Glutamatergic neuron (in vitro differentiated cells): ENCODE measurements around the gene PASK. TPM values are rescaled to one million over a fixed set of nuclear protein-coding genes. Genes with fewer than 3 reads are reported as not detected.

ENCODE experiments used
- DNase-seq: peaks from one replicate; pipeline ENCODE4 v3.0.0; 2022
- H3K27ac Mint-ChIP-seq: one replicate; pipeline ENCODE4 v1.8.0; 2020; ENCODE audit warnings: mild to moderate bottlenecking, mixed read lengths, inconsistent platforms; ENCODE audit not compliant: unreplicated experiment
- H3K27me3 Mint-ChIP-seq: one replicate; pipeline ENCODE4 v1.8.0; 2020; ENCODE audit warnings: mild to moderate bottlenecking, moderate library complexity, mixed read lengths, inconsistent platforms; ENCODE audit not compliant: unreplicated experiment
- H3K36me3 Mint-ChIP-seq: one replicate; pipeline ENCODE4 v1.8.0; 2020; ENCODE audit warnings: mild to moderate bottlenecking, mixed read lengths, inconsistent platforms; ENCODE audit not compliant: unreplicated experiment
- H3K4me1 Mint-ChIP-seq: one replicate; pipeline ENCODE4 v1.8.0; 2020; ENCODE audit warnings: mild to moderate bottlenecking, low read depth, mixed read lengths, inconsistent platforms; ENCODE audit not compliant: unreplicated experiment
- H3K4me3 Mint-ChIP-seq: one replicate; pipeline ENCODE4 v1.8.0; 2020; ENCODE audit warnings: mild to moderate bottlenecking, mixed read lengths, inconsistent platforms; ENCODE audit not compliant: unreplicated experiment
- H3K9me3 Mint-ChIP-seq: one replicate; pipeline ENCODE4 v1.8.0; 2020; ENCODE audit warnings: mild to moderate bottlenecking, moderate library complexity, mixed read lengths, inconsistent platforms; ENCODE audit not compliant: unreplicated experiment
- total RNA-seq: library from RNA; stranded (reverse); fragmentation: NEBNext Ultra II Directional; extraction: Animal tissue kit (Norgen Biotek cat#: 25700); gene quantifications from one replicate; pipeline ENCODE4 v1.2.1, GENCODE V29; 2021; ENCODE audit not compliant: unreplicated experiment
- TF ChIP-seq, protein P1 (sequence below): fragments of 200-600 bp; sonication (generic); IDR thresholded peaks from one replicate; pipeline ENCODE4 v1.5.0; 2021; ENCODE audit not compliant: partially characterized antibody, unreplicated experiment

Gene PASK
- total RNA-seq, 1 donor from 2014 or later, result 24.4 TPM

DNA sequence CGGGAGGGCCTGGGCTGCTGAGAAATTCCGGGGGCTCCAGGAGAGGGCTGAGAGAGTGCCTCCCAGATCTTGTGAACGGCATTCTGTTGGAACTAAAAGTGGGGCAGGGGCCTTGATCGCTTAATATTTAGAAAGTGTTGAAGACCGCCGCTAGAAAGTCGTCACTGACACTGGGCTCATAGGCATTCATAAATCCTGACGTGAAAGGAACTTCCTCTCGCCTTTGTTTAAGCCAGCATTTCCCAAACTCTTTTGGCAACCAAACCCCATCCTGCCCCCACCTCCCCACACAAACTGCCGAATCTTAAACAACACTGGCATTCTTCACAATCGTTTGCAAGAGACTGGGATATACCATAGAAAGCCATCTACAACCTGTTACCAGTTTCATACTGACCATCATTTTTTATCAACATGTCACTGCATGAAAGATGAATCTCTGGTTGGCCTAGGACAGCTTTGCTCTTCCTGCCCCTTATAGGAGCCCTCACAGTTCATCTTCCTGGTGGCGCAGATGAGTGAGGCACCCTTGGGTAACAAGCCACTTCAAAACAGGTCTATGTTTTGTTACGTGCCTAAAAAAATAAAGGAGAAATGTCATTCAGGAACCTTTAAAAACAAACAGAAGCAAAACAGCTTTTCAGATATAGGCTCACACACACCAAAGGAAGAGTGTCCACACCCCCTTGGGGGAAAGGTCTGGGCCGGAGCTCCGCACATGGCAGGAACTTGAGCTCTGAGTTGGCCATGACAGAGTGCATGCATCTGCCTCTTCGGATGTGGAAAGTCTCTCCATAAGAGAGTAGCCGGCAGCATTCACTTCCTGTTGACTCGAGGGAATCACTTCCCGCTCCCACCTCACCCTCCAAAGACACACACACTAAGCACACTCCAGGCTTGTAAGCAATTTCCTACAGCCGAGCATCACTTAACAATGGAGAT is 60.2 kb downstream of the PASK start:
- TF ChIP-seq, protein P1, sequence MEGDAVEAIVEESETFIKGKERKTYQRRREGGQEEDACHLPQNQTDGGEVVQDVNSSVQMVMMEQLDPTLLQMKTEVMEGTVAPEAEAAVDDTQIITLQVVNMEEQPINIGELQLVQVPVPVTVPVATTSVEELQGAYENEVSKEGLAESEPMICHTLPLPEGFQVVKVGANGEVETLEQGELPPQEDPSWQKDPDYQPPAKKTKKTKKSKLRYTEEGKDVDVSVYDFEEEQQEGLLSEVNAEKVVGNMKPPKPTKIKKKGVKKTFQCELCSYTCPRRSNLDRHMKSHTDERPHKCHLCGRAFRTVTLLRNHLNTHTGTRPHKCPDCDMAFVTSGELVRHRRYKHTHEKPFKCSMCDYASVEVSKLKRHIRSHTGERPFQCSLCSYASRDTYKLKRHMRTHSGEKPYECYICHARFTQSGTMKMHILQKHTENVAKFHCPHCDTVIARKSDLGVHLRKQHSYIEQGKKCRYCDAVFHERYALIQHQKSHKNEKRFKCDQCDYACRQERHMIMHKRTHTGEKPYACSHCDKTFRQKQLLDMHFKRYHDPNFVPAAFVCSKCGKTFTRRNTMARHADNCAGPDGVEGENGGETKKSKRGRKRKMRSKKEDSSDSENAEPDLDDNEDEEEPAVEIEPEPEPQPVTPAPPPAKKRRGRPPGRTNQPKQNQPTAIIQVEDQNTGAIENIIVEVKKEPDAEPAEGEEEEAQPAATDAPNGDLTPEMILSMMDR, result no peak
- peaks cover 4% of the 10 kb centered on the region for H3K27me3 Mint-ChIP-seq
- H3K9me3 Mint-ChIP-seq, result peaks cover 9% of the 10 kb centered on the region
- H3K4me1 Mint-ChIP-seq, result peaks cover 25% of the 10 kb centered on the region
- H3K4me3 Mint-ChIP-seq, result no peak overlapping the region
- H3K27ac Mint-ChIP-seq, result no peak overlapping the region
- peaks cover 22% of the 10 kb centered on the region for H3K36me3 Mint-ChIP-seq
- no peak for DNase-seq

DNA sequence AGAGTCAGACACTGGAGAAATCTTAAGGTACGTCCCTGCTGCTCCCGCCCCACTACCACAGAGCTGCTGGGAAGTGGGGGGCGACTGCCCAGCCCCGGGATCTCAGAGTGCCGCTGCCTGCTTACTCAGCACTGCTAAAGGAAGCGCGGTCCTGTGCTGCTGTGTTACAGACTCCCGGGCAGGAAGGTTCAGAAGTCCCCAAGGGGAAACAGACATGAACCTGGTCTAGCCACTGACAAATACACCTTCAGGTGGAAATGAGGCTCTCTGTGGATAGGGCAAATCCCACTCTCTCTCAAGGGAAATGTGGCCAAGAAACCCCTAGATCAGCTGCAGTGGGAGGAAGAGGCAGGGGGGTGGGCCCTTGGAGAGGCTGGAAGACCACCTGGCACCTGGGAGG is 60.9 kb downstream of the PASK start:
- Mint-ChIP-seq H3K27me3 (peaks cover 4% of the 10 kb centered on the region), H3K9me3 (peaks cover 9% of the 10 kb centered on the region), H3K27ac (no peak overlapping the region), H3K36me3 (peaks cover 22% of the 10 kb centered on the region), H3K4me3 (no peak overlapping the region), H3K4me1 (peaks cover 25% of the 10 kb centered on the region)
- DNase-seq, result no peak
- TF ChIP-seq, protein P1, result no peak

DNA sequence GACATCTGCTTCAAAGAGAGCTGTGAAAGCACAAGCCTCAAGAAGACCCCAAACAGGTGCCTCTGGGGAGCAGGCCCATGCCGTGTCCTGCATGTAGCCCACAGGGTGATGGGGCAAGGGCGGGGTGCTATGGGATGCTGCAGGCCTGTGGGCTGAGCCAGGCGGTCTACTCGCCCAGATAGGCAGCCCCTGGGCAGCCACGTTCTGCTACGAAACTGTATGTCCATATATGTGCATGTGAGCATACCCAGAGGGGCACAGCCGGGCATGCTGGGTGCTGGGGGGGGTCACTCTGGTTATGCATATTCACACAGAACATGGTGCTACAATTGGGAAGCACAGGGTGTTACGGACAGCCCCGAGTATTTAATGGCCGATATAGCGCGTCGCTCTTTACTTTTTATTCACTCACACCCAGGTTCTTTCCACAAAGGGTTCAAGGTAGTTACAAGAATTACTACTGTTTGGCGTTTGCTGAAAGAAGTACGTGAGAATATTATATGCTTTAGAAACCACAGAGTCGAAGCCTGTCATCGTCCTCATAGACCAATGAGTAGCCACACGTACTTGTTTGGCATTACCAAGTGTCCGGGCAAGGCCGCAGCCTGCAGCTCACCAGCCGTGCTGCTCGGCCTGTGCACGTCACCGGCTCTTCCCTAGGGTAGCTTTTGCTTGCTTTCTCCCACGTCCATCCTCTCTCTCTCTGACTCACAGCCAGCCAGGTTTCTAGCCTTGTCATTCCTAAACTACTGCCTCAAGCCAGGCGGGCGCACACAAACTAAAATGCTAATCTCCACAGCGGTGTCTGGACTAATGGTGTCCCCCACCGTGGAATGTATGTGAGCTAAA is 61.6 kb downstream of the PASK start:
- Mint-ChIP-seq H3K27ac (no peak overlapping the region), H3K36me3 (peaks cover 22% of the 10 kb centered on the region), H3K27me3 (peaks cover 4% of the 10 kb centered on the region), H3K4me3 (no peak overlapping the region), H3K4me1 (peaks cover 26% of the 10 kb centered on the region), H3K9me3 (peaks cover 13% of the 10 kb centered on the region)
- TF ChIP-seq, protein P1, result no peak
- no peak for DNase-seq

DNA sequence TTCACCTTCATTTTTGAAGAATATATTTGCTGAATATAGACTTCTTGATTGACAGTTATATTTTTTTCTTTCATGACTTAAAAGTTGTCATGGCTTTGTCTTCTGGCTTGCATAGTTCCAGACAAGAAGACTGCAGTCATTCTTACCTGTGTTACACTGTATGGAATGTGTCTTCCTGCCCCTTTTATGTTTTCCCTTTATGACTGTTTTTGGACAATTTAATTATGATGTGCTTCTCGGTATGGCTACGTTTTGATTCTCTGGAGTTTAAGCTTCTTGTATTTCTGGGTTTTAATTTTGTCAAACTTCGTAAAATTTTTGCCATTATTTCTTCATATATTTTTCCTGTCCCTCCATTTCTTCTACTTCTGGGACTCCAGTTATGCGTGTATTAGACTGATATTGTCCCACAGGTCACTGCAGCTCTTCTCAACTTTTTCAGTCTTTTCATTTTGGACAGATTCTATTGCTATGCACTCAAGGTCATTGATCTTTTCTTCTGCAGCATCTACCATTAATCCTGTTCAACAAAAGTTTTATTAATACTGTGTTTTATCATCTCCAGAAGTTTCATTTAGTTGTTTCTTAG is 64.3 kb downstream of the PASK start:
- no peak overlapping the region for H3K4me3 Mint-ChIP-seq
- peaks cover 7% of the 10 kb centered on the region for H3K9me3 Mint-ChIP-seq
- peaks cover 22% of the 10 kb centered on the region for H3K36me3 Mint-ChIP-seq
- H3K27ac Mint-ChIP-seq, result no peak overlapping the region
- peaks cover 6% of the 10 kb centered on the region for H3K27me3 Mint-ChIP-seq
- peaks cover 12% of the 10 kb centered on the region for H3K4me1 Mint-ChIP-seq
- TF ChIP-seq, protein P1, result no peak
- DNase-seq, result no peak
